Occipital lobe (tissue), 3 donors: ENCODE results near the gene UQCC5. TPM values are rescaled to one million over a fixed set of nuclear protein-coding genes. Genes with fewer than 3 reads are reported as not detected.

Source experiments
- DNase-seq: peaks from one replicate; lab custom pipeline; 2025; lab: John Stamatoyannopoulos, UW
- small RNA-seq: library from RNA; depleted of rRNA; stranded (forward); fragments of <200 nt; gene quantifications from one replicate; pipeline ENCODE3, GENCODE V24; 2014
- total RNA-seq: library from RNA; depleted of rRNA; stranded (reverse); fragments of >200 nt; gene quantifications from one replicate; pipeline ENCODE4 v1.2.3, GENCODE V29; 2014

UQCC5 gene
- total RNA-seq, 1 donor from 2014 or later: 4.1 TPM

DNA sequence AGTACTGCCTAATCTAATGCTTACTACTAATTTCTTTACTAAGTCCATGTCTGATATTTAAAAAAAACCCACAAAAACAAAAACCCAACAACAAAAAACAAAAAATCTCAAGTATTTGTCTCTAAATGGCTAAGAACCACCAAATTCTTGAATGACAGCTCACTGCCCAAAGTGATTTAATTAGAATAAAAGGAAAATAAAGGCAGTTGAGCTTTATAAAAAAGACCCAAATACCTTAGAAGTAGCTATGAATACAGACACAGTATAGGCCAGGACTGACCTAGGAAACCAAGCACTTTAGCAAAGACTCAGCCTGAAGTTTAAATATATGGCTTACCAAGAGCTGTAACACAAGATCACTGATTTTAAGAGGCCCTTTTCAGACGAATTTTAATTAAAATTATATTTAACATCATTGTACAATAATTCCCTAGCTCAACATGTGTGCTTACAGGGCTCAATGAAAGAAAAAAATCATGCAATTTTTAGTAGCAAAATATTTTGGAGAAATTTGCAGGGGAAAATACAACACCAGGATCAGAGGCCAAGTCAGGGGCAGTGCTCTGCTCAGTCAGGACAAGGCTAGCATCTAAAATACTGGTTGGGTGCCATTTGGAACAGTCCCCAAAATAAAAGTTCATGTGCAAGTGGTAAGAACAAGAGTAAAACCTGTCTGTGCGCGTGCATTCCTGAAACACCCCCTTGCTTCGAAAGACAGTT, 24.8 kb downstream of the UQCC5 start:
- no peak for DNase-seq

- no peak for DNase-seq
Observed at GRCh38 chr3:52563984-52564383, 27.6 kb downstream of the UQCC5 start.

DNA sequence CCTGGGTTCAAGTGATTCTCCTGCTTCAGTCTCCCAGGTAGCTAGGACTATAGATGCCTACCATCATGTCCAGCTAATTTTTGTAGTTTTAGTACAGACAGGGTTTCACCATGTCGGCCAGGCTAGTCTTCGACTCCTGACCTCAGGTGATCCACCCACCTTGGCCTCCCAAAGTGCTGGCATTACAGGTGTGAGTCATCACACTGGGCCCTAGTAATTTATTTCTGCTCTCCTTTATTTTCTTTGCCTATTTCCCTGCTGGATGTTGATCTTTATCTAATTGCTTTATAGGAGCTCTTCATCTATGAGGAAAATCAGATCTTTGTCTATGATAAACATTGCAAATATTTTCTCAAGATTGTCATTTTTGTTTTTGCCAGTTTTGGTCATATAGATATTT, 31.7 kb downstream of the UQCC5 start:
- DNase-seq: no peak

DNA sequence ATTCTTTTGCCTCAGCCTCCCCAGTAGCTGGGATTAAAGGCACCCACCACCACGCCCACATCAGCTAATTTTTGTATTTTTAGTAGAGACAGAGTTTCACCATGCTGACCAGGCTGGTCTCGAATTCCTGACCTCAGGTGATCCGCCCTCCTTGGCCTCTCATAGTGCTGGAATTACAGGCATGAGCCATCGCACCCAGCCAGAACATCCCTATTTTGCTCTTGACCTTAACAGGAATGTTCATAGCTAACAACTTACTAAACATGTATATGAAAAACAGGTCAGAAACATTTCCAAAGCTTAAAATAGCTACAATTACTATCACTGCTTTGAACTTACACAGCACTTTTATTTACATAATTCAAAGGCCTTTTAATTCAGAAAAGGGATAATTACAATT, 33.7 kb downstream of the UQCC5 start:
- no peak for DNase-seq

- DNase-seq: no peak
Observed at GRCh38 chr3:52572221-52572620, 35.8 kb downstream of the UQCC5 start.

DNA sequence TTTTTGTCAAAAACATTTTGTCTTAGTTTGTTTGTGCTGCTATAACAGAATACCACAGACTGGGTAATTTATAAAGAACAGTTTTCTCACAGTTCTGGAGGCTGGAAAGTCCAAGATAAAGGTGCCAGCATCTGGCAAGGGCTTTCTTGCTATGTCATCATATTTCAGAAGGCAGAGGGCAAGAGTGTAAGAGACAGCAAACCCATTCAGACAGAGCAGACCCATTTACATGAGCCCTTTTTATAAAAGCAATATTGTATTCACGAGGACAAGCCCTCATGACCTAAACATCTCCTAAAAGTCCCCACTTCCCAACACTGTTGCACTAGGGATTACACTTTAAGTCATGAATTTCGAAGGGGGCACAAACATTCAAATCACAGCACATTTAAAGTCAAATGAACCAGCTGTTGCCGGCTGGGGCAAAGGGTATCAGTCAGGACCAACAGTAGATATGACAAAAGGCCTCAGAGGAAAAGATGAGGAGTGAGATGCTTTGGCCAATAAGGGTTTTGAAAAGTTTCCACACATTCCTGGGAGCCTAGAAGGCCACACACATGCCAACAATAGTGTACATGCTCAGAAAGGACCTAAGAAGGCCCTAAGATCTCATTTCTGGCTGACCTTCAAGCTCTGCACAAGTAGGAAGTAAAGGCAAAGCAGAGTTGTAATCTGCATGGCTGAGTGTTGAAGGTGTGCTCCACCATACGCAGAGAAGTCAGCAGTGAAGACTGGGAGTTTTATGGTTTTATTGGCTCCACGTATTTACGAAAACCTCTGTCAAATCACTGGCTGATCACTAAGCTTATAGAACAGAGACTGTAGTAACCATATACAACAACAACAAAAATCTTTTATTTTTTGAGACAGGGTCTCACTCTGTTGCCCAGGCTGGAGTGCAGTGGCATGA, 37.9 kb downstream of the UQCC5 start:
- no peak for DNase-seq

Small RNA genes within 50 kb of the gene (small RNA-seq; reads per million reads assigned to genes)
- gene RNU6-856P: not detected
- gene RNU6ATAC16P: not detected

Other genes with a start within 250 kb of the UQCC5 start
- gene GLYCTK, start 248.8 kb upstream of the UQCC5 start, total RNA-seq: 3.6 TPM
- 1.6 TPM for gene DNAH1, start 220.3 kb upstream of the UQCC5 start, total RNA-seq
- 105 TPM for gene BAP1, start 126.6 kb upstream of the UQCC5 start, total RNA-seq
- 4.7 TPM for gene PHF7, start 125.9 kb upstream of the UQCC5 start, total RNA-seq
- 3.0 TPM for gene SEMA3G, start 91.5 kb upstream of the UQCC5 start, total RNA-seq
- gene TNNC1, start 82.6 kb upstream of the UQCC5 start, total RNA-seq: not detected
- gene NISCH, start 81.0 kb upstream of the UQCC5 start, total RNA-seq: 71.4 TPM
- gene STAB1, start 41.3 kb upstream of the UQCC5 start, total RNA-seq: 14.8 TPM
- gene NT5DC2, start 2.7 kb upstream of the UQCC5 start, total RNA-seq: 33.5 TPM
- gene PBRM1, start 149.3 kb downstream of the UQCC5 start, total RNA-seq: 203 TPM
- 78.8 TPM for gene GNL3, start 149.4 kb downstream of the UQCC5 start, total RNA-seq
- gene GLT8D1, start 169.2 kb downstream of the UQCC5 start, total RNA-seq: 57.9 TPM
- gene SPCS1, start 169.5 kb downstream of the UQCC5 start, total RNA-seq: 29.6 TPM
- 46.0 TPM for gene NEK4, start 234.3 kb downstream of the UQCC5 start, total RNA-seq
- 0.94 TPM for gene ITIH1, start 241.0 kb downstream of the UQCC5 start, total RNA-seq